CMK (cell line): ENCODE data around the gene AMTN.

Experiments used
- DNase-seq: peaks from one replicate; pipeline ENCODE4 v3.0.0-alpha.2; 2010; ENCODE audit warnings: low read depth

AMTN gene

DNA sequence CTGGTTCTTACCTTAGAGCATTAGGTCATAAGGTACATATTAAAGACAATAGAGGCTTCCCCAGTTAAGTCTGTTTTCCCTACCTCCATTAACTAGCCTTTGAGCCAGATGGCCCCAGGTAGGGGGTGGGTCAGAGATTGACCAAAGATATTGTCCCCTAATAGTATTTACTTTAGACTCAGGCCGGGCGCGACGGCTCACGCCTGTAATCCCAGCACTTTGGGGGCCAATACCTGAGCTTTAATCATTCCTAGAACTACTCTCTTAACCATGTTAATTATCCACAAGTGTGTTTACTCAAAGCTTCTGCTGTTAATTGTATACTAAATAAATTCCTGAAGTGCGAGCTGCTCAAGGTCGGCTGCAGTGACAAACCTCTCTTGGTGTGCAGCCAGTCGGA is 45.7 kb downstream of the AMTN start:
- no peak for DNase-seq

DNA sequence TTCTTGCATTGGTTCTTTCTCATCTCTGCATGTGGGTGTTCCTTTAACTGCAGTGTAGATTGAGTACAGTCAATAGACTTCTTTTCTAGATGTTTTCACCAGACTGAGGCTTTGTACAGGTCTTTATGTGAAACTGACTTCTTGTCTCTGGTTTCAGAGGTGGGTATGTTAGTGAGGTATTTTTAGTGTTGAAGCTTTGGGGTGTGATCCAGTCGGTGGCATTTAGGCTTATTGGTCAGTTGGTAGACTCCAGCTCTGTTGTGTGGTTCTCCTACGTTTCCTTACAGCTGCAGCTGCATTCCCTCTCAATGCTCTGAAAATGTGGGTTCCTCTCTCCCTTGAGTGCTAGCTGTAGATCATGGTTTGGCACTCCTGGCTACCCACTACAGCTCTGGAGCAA is 52.4 kb downstream of the AMTN start:
- no peak for DNase-seq

DNA sequence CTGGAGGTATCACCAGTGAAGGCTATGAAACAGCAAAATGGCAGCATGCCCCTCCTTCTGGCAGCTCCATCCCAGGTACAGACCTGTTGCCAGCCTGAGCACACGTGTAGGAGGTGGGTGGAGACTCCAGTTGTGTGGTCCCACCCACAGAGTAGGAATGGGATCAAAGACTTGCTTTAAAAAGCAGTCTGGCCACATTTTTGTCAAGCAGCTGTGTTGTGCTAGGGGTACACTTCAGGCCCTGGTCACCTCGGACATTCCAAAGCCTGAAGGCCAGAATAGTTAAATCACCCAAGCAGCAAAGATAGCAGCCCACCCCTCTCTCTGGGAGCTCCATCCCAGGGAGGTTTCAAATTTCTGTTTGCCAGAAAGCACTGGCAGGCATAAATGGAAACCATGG is 53.4 kb downstream of the AMTN start:
- no peak for DNase-seq

DNA sequence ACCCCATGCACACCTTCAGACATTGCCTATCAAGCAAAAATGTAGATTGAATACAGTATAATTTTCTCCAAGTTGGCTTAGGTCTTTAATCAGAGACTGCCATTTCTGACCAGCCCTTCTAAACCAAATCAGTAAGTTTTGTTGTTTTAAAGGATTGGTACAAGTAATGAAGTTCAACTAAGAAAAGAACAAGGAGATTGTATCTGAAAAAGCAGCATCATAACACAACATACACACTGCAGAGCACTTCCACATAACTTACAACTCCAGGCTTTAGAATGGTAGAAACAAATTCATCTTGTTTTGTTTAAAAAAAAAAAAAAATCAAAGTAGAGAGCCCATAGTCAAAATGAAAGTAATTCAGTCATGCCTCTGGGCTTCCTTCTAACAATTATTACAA is 57.6 kb downstream of the AMTN start:
- DNase-seq, result no peak

DNA sequence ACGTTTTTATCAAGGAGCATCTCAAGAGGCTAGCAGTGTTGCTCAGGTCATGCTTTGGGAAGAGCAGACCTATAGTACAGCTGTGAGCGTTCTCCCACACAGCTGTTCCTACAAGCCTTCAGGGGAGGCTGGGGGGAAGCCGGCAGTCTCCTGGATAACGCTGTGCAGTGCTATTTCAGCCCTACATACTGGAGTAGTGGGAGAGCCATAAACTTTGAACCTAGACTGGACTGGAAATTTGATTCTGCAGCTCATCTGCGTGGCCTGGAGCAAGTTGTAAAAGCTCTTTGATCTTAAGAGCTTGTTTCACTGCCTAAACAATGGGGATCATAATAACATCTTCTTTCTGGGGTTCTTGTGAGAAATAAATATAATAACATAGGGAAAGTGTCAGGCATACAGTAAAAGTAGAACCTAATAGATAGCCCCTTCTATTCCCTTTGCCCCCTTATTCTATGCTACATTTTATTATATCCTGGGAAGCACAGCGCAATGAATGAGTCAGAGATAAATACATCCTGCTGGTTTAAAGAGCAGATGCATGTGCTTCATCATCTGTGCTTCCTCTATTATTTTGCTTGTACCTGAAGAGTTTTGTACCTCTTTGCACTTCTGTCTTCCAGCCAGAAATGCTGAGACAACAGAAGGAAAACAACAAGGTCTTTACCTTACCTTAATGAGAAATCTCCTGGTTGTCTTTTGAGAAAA is 59.0 kb downstream of the AMTN start:
- no peak for DNase-seq

DNA sequence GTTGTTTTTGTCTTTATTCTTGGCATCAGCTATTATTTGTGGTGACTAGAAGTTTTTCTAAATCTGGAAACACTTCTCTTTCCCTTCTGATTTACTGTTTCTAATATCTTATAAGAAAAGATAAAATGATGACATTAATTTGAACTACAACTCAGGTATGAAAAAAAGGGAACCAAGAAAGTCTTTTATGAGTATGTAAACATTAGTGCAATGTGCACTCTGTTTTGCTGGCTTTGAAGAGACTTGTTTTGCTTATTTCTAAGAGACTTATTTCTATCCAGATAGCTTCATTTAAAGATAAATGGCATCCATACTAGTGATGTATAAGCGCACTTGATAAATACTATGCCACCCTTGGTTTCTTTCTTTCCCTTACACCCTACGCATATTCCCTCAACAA is 63.6 kb downstream of the AMTN start:
- no peak for DNase-seq
